HepG2 (cell line): Measurements from ENCODE around the gene DENND5A. TPM values are rescaled to one million over a fixed set of nuclear protein-coding genes. Genes with fewer than 3 reads are reported as not detected.

Source experiments
- ATAC-seq: fragments of 200-7000 bp; cut with Tn5 transposase; 3 replicates; pipeline ENCODE4 v1.9.1; 2020; ENCODE audit warnings: mild to moderate bottlenecking, moderate library complexity
- BruUV-seq: library from RNA; stranded (reverse); fragments of 400-500 nt; replicated peaks from 2 replicates; lab custom pipeline; 2021; lab: Mats Ljungman, UMichigan
- CTCF ChIA-PET: fragments of 300-600 bp; formaldehyde crosslinking; extraction: SDS; loops from one replicate; lab custom pipeline; 2021; ENCODE audit warnings: low total read pairs, inconsistent platforms, low intra/inter-chr PET ratio; lab: Yijun Ruan, JAX
- POLR2A ChIA-PET: fragments of 350-600 bp; sonication (Branson Sonifier 250); formaldehyde crosslinking; loops from one replicate; lab custom pipeline; 2020; ENCODE audit warnings: antibody characterized with exemption, inconsistent platforms; lab: Yijun Ruan, JAX
- DNase-seq: peaks from one replicate; pipeline ENCODE4 v3.0.0-alpha.2; 2015; ENCODE audit warnings: low spot score
- FAIRE-seq: peaks from 3 replicates; lab custom pipeline; 2011; peaks lifted over from hg19 to GRCh38; lab: Jason Lieb, UNC
- H2AFZ ChIP-seq: one replicate; pipeline ENCODE4 v1.6.1; 2011; ENCODE audit warnings: low read length, inconsistent platforms
- H3K27ac ChIP-seq: fragments of 300-600 bp; 3 replicates; pipeline ENCODE4 v1.8.0; 2011; ENCODE audit warnings: mixed run types, mild to moderate bottlenecking, mixed read lengths, low read length, inconsistent platforms; ENCODE audit not compliant: insufficient read depth; ENCODE audit errors: extremely low read length
- H3K27me3 ChIP-seq, 2 experiments: fragments of 200-600 bp in 1 of 2; 2 replicates in 1 of 2; 3 replicates in 1 of 2; pipeline versions ENCODE4 v1.6.0 to v1.8.0; 2011; ENCODE audit warnings: low read length in 2 of 2, mild to moderate bottlenecking in 2 of 2, moderate library complexity in 2 of 2, inconsistent platforms in 1 of 2; ENCODE audit not compliant: insufficient read depth in 2 of 2, control insufficient read depth in 1 of 2
- H3K36me3 ChIP-seq, 2 experiments: fragments of 200-600 bp in 1 of 2; replicated peaks in 1 of 2; 2 replicates in 1 of 2; 3 replicates in 1 of 2; pipeline versions ENCODE4 v1.5.1 to v1.8.0; 2011; ENCODE audit warnings: low read length in 2 of 2, inconsistent platforms in 1 of 2; ENCODE audit not compliant: insufficient read depth in 2 of 2, control insufficient read depth in 1 of 2
- H3K4me1 ChIP-seq: 2 replicates; pipeline ENCODE4 v1.5.1; 2012; ENCODE audit warnings: low read length, inconsistent platforms; ENCODE audit not compliant: insufficient read depth
- H3K4me2 ChIP-seq: 2 replicates; pipeline ENCODE4 v1.6.0; 2011; ENCODE audit warnings: low read depth, low read length, inconsistent platforms
- H3K4me3 ChIP-seq, 3 experiments: fragments of 200-600 bp in 1 of 3; sonication (generic), shearing (Covaris generic) in 1 of 3; replicated peaks in 1 of 3; 2 replicates each; pipeline ENCODE4 v1.5.1; 2011 to 2016; ENCODE audit warnings: low read length in 3 of 3, inconsistent platforms in 2 of 3, low read depth in 2 of 3, mild to moderate bottlenecking in 2 of 3, control low read depth in 1 of 3, mixed read lengths in 1 of 3; ENCODE audit not compliant: insufficient read depth in 1 of 3
- H3K79me2 ChIP-seq: one replicate; pipeline ENCODE4 v1.6.1; 2011; ENCODE audit warnings: low read length, inconsistent platforms; ENCODE audit not compliant: insufficient read depth
- H3K9ac ChIP-seq: 2 replicates; pipeline ENCODE4 v1.6.0; 2011; ENCODE audit warnings: mild to moderate bottlenecking, low read depth, low read length, inconsistent platforms; ENCODE audit not compliant: insufficient read depth
- H3K9me3 ChIP-seq: 2 replicates; pipeline ENCODE4 v1.5.1; 2012; ENCODE audit warnings: mild to moderate bottlenecking, low read length
- H4K20me1 ChIP-seq: 2 replicates; pipeline ENCODE4 v1.6.0; 2011; ENCODE audit warnings: inconsistent platforms, mild to moderate bottlenecking, low read length, moderate library complexity; ENCODE audit not compliant: insufficient read depth
- GPN1 ChIP-seq: sonication (generic); formaldehyde crosslinking; IDR thresholded peaks from 2 replicates; pipeline ENCODE4 v1.5.1; 2020; ENCODE audit warnings: missing genetic modification reagents, borderline replicate concordance
- REPIN1 ChIP-seq: sonication (generic); formaldehyde crosslinking; IDR thresholded peaks from 2 replicates; pipeline ENCODE4 v1.8.0; 2022; ENCODE audit warnings: missing genetic modification reagents, low read depth, mild to moderate bottlenecking, borderline replicate concordance
- SNAI1 ChIP-seq: sonication (generic); formaldehyde crosslinking; IDR thresholded peaks from 2 replicates; pipeline ENCODE4 v1.5.0; 2020; ENCODE audit warnings: mild to moderate bottlenecking, missing genetic modification reagents, borderline replicate concordance
- STAG1 ChIP-seq: sonication (generic); formaldehyde crosslinking; IDR thresholded peaks from 2 replicates; pipeline ENCODE4 v1.4.0; 2020; ENCODE audit warnings: missing genetic modification reagents
- ZBTB8A ChIP-seq: sonication (generic); formaldehyde crosslinking; IDR thresholded peaks from 2 replicates; pipeline ENCODE4 v1.4.0; 2020; ENCODE audit warnings: mild to moderate bottlenecking, low read depth, missing genetic modification reagents, borderline replicate concordance
- ZIK1 ChIP-seq: sonication (generic); formaldehyde crosslinking; IDR thresholded peaks from 2 replicates; pipeline ENCODE4 v1.5.0; 2020; ENCODE audit warnings: mild to moderate bottlenecking, low read depth, missing genetic modification reagents, borderline replicate concordance
- ZNF350 ChIP-seq: sonication (generic); formaldehyde crosslinking; IDR thresholded peaks from 2 replicates; pipeline ENCODE4 v1.4.0; 2020; ENCODE audit warnings: mild to moderate bottlenecking, low read depth, missing genetic modification reagents, borderline replicate concordance
- ZNF557 ChIP-seq: sonication (generic); formaldehyde crosslinking; IDR thresholded peaks from 2 replicates; pipeline ENCODE4 v1.4.0; 2020; ENCODE audit warnings: missing genetic modification reagents
- WGBS: methylation state at CpG from one replicate; pipeline ENCODE4 v1.1.6; 2017; ENCODE audit warnings: low lambda C conversion rate; 5-methylcytosine and 5-hydroxymethylcytosine counted together
- in situ Hi-C: cut with HindIII; loops from 2 replicates; pipeline ENCODE4 v1.10.0; 2017; ENCODE audit warnings: low pct_unique_long_range_greater_than_20kb; ENCODE audit not compliant: extremely low pct_ligation_motif_present
- intact Hi-C: fragments of 100-400 bp; cut with micrococcal nuclease; formaldehyde crosslinking; loops from one replicate; pipeline ENCODE4 v1.10.0; 2022; ENCODE audit not compliant: unreplicated experiment
- polyA plus RNA-seq, 8 experiments: library from polyadenylated mRNA; depleted of rRNA in 3 of 8; stranded (reverse) in 7 of 8; unstranded in 1 of 8; fragments of >200 nt; fragmentation: Illumina TruSeq in 4 of 8; extraction: Trizol in 4 of 8; gene quantifications; 2 replicates each; pipeline versions ENCODE4 v1.2.1 to v1.2.3, GENCODE V29; 2011 to 2016; ENCODE audit warnings: low read depth in 4 of 8, missing spikeins in 1 of 8, mixed read lengths in 1 of 8; ENCODE audit not compliant: insufficient read depth in 1 of 8
- total RNA-seq, 5 experiments: library from RNA; depleted of rRNA; stranded (reverse); fragments of >200 nt; fragmentation: Illumina TruSeq; extraction: Trizol; gene quantifications; 2 replicates each; pipeline ENCODE4 v1.2.3, GENCODE V29; 2016; ENCODE audit warnings: low read depth in 1 of 5
- TF ChIP-seq, protein P1 (sequence below): sonication (generic); formaldehyde crosslinking; IDR thresholded peaks from 2 replicates; pipeline ENCODE4 v1.5.0; 2020; ENCODE audit warnings: mild to moderate bottlenecking, missing genetic modification reagents, moderate library complexity
- TF ChIP-seq, protein P2 (sequence below): sonication (generic); formaldehyde crosslinking; IDR thresholded peaks from 2 replicates; pipeline ENCODE4 v1.4.0; 2020; ENCODE audit warnings: low read depth, mild to moderate bottlenecking, missing genetic modification reagents
- TF ChIP-seq, protein P3 (sequence below): sonication (generic); formaldehyde crosslinking; IDR thresholded peaks from 2 replicates; pipeline ENCODE4 v1.5.1; 2020; ENCODE audit warnings: mild to moderate bottlenecking, missing genetic modification reagents, moderate library complexity
- TF ChIP-seq, protein P4 (sequence below): sonication (generic); formaldehyde crosslinking; IDR thresholded peaks from 2 replicates; pipeline ENCODE4 v1.8.0; 2022; ENCODE audit warnings: mild to moderate bottlenecking, missing genetic modification reagents; ENCODE audit not compliant: insufficient replicate concordance

Gene DENND5A
- total and polyA plus RNA-seq, 2 of the 13 experiments (the other 11 are each of a cell fraction or from before 2014, with no cell fraction given): 63.3 to 145 TPM

DNA sequence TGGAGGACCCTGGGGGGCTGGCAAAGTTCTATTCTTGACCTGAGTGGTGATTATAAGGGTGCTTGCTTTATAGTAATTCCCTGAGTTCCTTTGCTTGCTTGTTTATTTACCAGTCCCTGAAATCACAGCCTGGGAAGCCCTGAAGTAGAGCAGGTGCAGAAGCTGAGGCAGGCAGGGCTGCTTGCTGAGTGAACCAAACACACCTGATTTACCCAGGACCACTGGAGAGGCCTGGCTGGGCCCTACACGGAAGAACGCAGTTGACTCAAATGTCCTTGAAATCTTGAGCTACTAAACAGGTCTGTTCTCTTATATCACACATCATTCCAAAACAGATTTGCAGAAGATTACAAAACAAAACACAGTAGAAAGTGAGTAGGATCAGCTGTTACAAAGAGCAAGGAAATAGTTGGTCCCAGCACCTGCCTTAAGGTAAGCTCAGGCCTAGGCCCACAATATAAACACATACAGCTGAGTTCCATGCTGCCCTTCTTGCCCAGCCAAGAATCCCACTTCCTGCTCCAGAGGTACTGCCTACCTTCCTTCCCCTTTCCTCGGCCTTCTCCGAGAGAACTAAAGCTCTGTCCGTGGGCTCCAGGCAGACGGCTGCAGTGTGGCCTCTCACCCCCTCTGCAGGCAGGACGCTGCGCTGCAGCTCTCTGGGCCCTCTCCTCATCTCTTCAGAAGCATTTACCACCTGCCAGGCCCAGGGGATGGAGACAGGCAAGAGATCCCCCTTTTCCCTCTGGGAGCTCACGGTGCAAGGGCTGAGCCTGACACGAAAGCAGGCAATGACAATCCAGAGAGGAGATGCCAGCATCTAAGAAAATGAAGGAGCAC is 127.6 kb downstream of the DENND5A start:
- DNase-seq (peak; percentile 39), ATAC-seq (peak; percentile 97), FAIRE-seq (no peak)
- Histone ChIP-seq H3K4me1 (peaks cover 20% of the 10 kb centered on the region; the same call in 1 of the 2 replicates), H3K27me3 (no peaks in the 10 kb centered on the region), H2AFZ (no peak overlapping the region), H3K9me3 (no peaks in the 10 kb centered on the region), H4K20me1 (peaks cover 4% of the 10 kb centered on the region; the same call in 1 of the 2 replicates), H3K4me2 (no peak overlapping the region), H3K79me2 (no peaks in the 10 kb centered on the region), H3K9ac (no peak overlapping the region), H3K4me3 (no peak overlapping the region), H3K27ac (no peak overlapping the region), H3K36me3 (peaks cover 16 to 49% of the 10 kb centered on the region in 2 experiments)
- in situ Hi-C loops: loop anchor here (10.0 kb wide), 1 partner anchor 223 kb away; the partner anchor contains the start of gene AKIP1
- POLR2A ChIA-PET: interaction anchor here (1.2 to 2.0 kb wide), 2 partner anchors 173 to 323 kb away, joined by 4 to 5 read pairs; partner anchors contain the start of gene ZNF143
- CTCF ChIA-PET: interaction anchor here (1.1 to 2.3 kb wide), 2 partner anchors 122 to 224 kb away, joined by 4 to 19 read pairs; no protein-coding TSS in a partner anchor
- no TSS peak for BruUV-seq
- 63% methylated on average over 4 of the region's 10 CpGs for WGBS
- intact Hi-C loops: loop anchor here (1.0 to 2.0 kb wide), 2 partner anchors 122 to 223 kb away; no protein-coding TSS in a partner anchor
- TF ChIP-seq REPIN1 (CRISPR knock-in tag) (0 out of 2 replicates have a peak, but pooled peaks have one; percentile 32), ZBTB8A (CRISPR knock-in tag) (no peak), SNAI1 (CRISPR knock-in tag) (no peak), STAG1 (peak; percentile 86), ZNF557 (CRISPR knock-in tag) (no peak), GPN1 (no peak), ZIK1 (CRISPR knock-in tag) (no peak), ZNF350 (CRISPR knock-in tag) (0 out of 2 replicates have a peak, but pooled peaks have one; percentile 38)
- TF ChIP-seq, protein P1, sequence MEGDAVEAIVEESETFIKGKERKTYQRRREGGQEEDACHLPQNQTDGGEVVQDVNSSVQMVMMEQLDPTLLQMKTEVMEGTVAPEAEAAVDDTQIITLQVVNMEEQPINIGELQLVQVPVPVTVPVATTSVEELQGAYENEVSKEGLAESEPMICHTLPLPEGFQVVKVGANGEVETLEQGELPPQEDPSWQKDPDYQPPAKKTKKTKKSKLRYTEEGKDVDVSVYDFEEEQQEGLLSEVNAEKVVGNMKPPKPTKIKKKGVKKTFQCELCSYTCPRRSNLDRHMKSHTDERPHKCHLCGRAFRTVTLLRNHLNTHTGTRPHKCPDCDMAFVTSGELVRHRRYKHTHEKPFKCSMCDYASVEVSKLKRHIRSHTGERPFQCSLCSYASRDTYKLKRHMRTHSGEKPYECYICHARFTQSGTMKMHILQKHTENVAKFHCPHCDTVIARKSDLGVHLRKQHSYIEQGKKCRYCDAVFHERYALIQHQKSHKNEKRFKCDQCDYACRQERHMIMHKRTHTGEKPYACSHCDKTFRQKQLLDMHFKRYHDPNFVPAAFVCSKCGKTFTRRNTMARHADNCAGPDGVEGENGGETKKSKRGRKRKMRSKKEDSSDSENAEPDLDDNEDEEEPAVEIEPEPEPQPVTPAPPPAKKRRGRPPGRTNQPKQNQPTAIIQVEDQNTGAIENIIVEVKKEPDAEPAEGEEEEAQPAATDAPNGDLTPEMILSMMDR: peak; percentile 95
- TF ChIP-seq, protein P2, sequence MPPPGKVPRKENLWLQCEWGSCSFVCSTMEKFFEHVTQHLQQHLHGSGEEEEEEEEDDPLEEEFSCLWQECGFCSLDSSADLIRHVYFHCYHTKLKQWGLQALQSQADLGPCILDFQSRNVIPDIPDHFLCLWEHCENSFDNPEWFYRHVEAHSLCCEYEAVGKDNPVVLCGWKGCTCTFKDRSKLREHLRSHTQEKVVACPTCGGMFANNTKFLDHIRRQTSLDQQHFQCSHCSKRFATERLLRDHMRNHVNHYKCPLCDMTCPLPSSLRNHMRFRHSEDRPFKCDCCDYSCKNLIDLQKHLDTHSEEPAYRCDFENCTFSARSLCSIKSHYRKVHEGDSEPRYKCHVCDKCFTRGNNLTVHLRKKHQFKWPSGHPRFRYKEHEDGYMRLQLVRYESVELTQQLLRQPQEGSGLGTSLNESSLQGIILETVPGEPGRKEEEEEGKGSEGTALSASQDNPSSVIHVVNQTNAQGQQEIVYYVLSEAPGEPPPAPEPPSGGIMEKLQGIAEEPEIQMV: no peak
- TF ChIP-seq, protein P3, sequence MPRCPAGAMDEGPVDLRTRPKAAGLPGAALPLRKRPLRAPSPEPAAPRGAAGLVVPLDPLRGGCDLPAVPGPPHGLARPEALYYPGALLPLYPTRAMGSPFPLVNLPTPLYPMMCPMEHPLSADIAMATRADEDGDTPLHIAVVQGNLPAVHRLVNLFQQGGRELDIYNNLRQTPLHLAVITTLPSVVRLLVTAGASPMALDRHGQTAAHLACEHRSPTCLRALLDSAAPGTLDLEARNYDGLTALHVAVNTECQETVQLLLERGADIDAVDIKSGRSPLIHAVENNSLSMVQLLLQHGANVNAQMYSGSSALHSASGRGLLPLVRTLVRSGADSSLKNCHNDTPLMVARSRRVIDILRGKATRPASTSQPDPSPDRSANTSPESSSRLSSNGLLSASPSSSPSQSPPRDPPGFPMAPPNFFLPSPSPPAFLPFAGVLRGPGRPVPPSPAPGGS (CRISPR knock-in tag): peak; percentile 37; the same call in 1 of the 2 replicates
- TF ChIP-seq, protein P4, sequence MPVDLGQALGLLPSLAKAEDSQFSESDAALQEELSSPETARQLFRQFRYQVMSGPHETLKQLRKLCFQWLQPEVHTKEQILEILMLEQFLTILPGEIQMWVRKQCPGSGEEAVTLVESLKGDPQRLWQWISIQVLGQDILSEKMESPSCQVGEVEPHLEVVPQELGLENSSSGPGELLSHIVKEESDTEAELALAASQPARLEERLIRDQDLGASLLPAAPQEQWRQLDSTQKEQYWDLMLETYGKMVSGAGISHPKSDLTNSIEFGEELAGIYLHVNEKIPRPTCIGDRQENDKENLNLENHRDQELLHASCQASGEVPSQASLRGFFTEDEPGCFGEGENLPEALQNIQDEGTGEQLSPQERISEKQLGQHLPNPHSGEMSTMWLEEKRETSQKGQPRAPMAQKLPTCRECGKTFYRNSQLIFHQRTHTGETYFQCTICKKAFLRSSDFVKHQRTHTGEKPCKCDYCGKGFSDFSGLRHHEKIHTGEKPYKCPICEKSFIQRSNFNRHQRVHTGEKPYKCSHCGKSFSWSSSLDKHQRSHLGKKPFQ (CRISPR knock-in tag): no peak
